ENCODE data around the gene CD320.
A peak's percentile ranks its signal among the peaks of the same experiment; 100 is the strongest.
"Not testable (repeated sequence)": the region's sequence is repeated elsewhere in the genome, so short reads cannot be mapped to it uniquely, and the experiment has no call there.

Gene CD320

GRCh38 chr19:8306235-8307054 is 1.7 kb downstream of the CD320 start:
- no peak for DNase-seq

- no peak for DNase-seq
Observed at GRCh38 chr19:8305798-8306197, 2.4 kb downstream of the CD320 start.

- no peak for DNase-seq
Observed at GRCh38 chr19:8304841-8305621, 3.1 kb downstream of the CD320 start.

GRCh38 chr19:8302734-8303133 is 5.4 kb downstream of the CD320 start:
- no peak for DNase-seq

- no peak for DNase-seq
Observed at GRCh38 chr19:8302357-8302691, 5.8 kb downstream of the CD320 start.

GRCh38 chr19:8291337-8291736 is 16.8 kb downstream of the CD320 start:
- DNase-seq: not testable (repeated sequence)

GRCh38 chr19:8276508-8276907 is 31.6 kb downstream of the CD320 start:
- not testable (repeated sequence) for DNase-seq

GRCh38 chr19:8269724-8270123 is 38.4 kb downstream of the CD320 start:
- no peak for DNase-seq

GRCh38 chr19:8265872-8266271 is 42.3 kb downstream of the CD320 start:
- DNase-seq: no peak

GRCh38 chr19:8264248-8264647 is 43.9 kb downstream of the CD320 start:
- DNase-seq: not testable (repeated sequence)

GRCh38 chr19:8262431-8262830 is 45.7 kb downstream of the CD320 start:
- no peak for DNase-seq

- DNase-seq: no peak
Observed at GRCh38 chr19:8261881-8262280, 46.3 kb downstream of the CD320 start.

- DNase-seq: no peak
Observed at GRCh38 chr19:8261347-8261746, 46.8 kb downstream of the CD320 start.

GRCh38 chr19:8259922-8260247 is 48.3 kb downstream of the CD320 start:
- DNase-seq: no peak

GRCh38 chr19:8259142-8259921 is 48.8 kb downstream of the CD320 start:
- no peak for DNase-seq

GRCh38 chr19:8257052-8257443 is 51.1 kb downstream of the CD320 start:
- DNase-seq: no peak

- DNase-seq: no peak
Observed at GRCh38 chr19:8256276-8257051, 51.7 kb downstream of the CD320 start.

GRCh38 chr19:8255426-8256125 is 52.6 kb downstream of the CD320 start:
- DNase-seq: no peak

GRCh38 chr19:8254286-8255001 is 53.7 kb downstream of the CD320 start:
- DNase-seq: no peak

GRCh38 chr19:8253678-8254077 is 54.5 kb downstream of the CD320 start:
- DNase-seq: no peak

GRCh38 chr19:8252922-8253589 is 55.1 kb downstream of the CD320 start:
- peak; percentile 51 for DNase-seq

All from NCI-H446 treated with DMSO at 0.1 percent for 48 hours (cell line).